COLO829 (cell line): ENCODE data around the gene FCGR1A.
"Not testable (repeated sequence)": the region's sequence is repeated elsewhere in the genome, so short reads cannot be mapped to it uniquely, and the experiment has no call there.

Experiments
- DNase-seq: peaks from one replicate; pipeline ENCODE4 v3.0.0; 2012; ENCODE audit warnings: low spot score

Gene FCGR1A

GRCh38 chr1:149832316-149833126 is 50.0 kb downstream of the FCGR1A start:
- not testable (repeated sequence) for DNase-seq

- DNase-seq = not testable (repeated sequence)
Observed at GRCh38 chr1:149833144-149833543, 50.6 kb downstream of the FCGR1A start.

GRCh38 chr1:149841149-149841548 is 58.7 kb downstream of the FCGR1A start:
- DNase-seq = not testable (repeated sequence)
